SK-N-MC (cell line): ENCODE data around the gene CPEB2.

Source experiments
- EZH2 ChIP-seq: fragments of 200-600 bp; sonication (generic); IDR thresholded peaks from one replicate; pipeline ENCODE4 v1.6.1; 2017; ENCODE audit warnings: antibody characterized with exemption
- POLR2AphosphoS5 ChIP-seq: IDR thresholded peaks from 2 replicates; pipeline ENCODE4 v1.6.1; 2012; ENCODE audit warnings: mild to moderate bottlenecking, low read depth, low read length, borderline replicate concordance

GRCh38 chr4:15066140-15066539 lies 63.9 kb downstream of the CPEB2 start:
- TF ChIP-seq EZH2, result no peak
- TF ChIP-seq POLR2AphosphoS5, result no peak
